ENCODE data around the gene FBXL16.

DNA sequence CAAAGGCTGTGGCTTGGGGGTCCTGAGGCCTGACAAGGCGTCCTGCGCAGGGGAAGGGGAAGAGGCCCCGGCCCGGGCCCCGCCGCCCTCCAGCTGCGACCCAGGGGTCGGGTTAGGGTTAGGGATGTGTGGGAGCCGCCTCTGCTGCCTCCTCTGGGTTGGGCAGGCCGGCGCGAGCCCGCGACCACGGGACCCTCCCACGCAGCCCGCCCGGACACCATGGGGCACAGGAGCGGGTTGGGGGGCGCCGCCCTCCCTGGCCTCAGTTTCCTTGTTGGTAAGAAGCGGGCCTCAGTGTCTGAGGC is 34.8 kb upstream of the FBXL16 start:
- TF ChIP-seq, protein P1, sequence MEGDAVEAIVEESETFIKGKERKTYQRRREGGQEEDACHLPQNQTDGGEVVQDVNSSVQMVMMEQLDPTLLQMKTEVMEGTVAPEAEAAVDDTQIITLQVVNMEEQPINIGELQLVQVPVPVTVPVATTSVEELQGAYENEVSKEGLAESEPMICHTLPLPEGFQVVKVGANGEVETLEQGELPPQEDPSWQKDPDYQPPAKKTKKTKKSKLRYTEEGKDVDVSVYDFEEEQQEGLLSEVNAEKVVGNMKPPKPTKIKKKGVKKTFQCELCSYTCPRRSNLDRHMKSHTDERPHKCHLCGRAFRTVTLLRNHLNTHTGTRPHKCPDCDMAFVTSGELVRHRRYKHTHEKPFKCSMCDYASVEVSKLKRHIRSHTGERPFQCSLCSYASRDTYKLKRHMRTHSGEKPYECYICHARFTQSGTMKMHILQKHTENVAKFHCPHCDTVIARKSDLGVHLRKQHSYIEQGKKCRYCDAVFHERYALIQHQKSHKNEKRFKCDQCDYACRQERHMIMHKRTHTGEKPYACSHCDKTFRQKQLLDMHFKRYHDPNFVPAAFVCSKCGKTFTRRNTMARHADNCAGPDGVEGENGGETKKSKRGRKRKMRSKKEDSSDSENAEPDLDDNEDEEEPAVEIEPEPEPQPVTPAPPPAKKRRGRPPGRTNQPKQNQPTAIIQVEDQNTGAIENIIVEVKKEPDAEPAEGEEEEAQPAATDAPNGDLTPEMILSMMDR (IDR thresholded peaks at IDR 0.05), result no peak
- no peak for TF ChIP-seq KDM5A (IDR thresholded peaks at IDR 0.05)

All from A549 (cell line).